ENCODE data around the gene HMGB3.

HMGB3 gene

GRCh38 chrX:151006410-151007109, 23.4 kb downstream of the HMGB3 start:
- Histone ChIP-seq H3K36me3 (ENCODE audit: control insufficient read depth, insufficient read depth, low read length) (no peaks in the 10 kb centered on the region), H3K4me3 (replicated peaks; ENCODE audit: low read depth, low read length) (no peak overlapping the region), H3K27me3 (replicated peaks; ENCODE audit: control insufficient read depth, insufficient read depth, low read length) (no peaks in the 10 kb centered on the region)
- TF ChIP-seq, protein P1, sequence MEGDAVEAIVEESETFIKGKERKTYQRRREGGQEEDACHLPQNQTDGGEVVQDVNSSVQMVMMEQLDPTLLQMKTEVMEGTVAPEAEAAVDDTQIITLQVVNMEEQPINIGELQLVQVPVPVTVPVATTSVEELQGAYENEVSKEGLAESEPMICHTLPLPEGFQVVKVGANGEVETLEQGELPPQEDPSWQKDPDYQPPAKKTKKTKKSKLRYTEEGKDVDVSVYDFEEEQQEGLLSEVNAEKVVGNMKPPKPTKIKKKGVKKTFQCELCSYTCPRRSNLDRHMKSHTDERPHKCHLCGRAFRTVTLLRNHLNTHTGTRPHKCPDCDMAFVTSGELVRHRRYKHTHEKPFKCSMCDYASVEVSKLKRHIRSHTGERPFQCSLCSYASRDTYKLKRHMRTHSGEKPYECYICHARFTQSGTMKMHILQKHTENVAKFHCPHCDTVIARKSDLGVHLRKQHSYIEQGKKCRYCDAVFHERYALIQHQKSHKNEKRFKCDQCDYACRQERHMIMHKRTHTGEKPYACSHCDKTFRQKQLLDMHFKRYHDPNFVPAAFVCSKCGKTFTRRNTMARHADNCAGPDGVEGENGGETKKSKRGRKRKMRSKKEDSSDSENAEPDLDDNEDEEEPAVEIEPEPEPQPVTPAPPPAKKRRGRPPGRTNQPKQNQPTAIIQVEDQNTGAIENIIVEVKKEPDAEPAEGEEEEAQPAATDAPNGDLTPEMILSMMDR (IDR thresholded peaks at IDR 0.05; ENCODE audit: insufficient read depth, low read length, poor library complexity, severe bottlenecking) = no peak
- no peak for DNase-seq (ENCODE audit: extremely low read depth, insufficient read length)

GRCh38 chrX:151009582-151009981, 26.4 kb downstream of the HMGB3 start:
- no peak for DNase-seq (ENCODE audit: extremely low read depth, insufficient read length)
- Histone ChIP-seq H3K27me3 (replicated peaks; ENCODE audit: control insufficient read depth, insufficient read depth, low read length) (no peaks in the 10 kb centered on the region), H3K4me3 (replicated peaks; ENCODE audit: low read depth, low read length) (no peak overlapping the region), H3K36me3 (ENCODE audit: control insufficient read depth, insufficient read depth, low read length) (no peaks in the 10 kb centered on the region)
- TF ChIP-seq, protein P1 (IDR thresholded peaks at IDR 0.05; ENCODE audit: insufficient read depth, low read length, poor library complexity, severe bottlenecking) = no peak

DNA sequence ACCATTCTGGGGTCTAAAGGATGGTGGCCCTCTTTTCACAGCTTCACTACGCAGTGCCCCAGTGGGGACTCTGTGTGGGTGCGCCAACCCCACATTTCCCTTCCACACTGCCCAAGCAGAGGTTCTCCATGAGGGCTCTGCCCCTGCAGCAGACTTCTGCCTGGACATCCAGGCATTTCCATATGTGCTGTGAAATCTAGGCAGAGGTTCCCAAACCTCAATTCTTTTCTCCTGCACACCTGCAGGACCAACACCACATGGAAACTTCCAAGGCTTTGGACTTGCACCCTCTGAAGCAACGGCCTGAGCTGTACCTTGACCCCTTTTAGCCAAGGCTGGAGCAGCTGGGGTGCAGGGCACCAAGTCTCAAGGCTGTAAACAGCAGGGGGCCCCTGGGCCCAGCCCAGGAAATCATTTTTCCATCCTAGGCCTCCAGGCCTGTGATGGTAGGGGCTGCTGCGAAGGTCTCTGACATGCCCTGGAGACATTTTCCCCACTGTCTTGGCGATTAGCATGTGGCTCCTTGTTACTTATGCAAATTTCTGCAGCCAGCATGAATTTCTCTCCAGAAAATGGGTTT, 30.1 kb downstream of the HMGB3 start:
- H3K27me3 ChIP-seq (replicated peaks; ENCODE audit: control insufficient read depth, insufficient read depth, low read length) = no peaks in the 10 kb centered on the region
- no peaks in the 10 kb centered on the region for H3K36me3 ChIP-seq (ENCODE audit: control insufficient read depth, insufficient read depth, low read length)
- DNase-seq (ENCODE audit: extremely low read depth, insufficient read length) = no peak
- H3K4me3 ChIP-seq (replicated peaks; ENCODE audit: low read depth, low read length) = no peak overlapping the region
- TF ChIP-seq, protein P1 (IDR thresholded peaks at IDR 0.05; ENCODE audit: insufficient read depth, low read length, poor library complexity, severe bottlenecking) = no peak

- no peak overlapping the region for H3K4me3 ChIP-seq (replicated peaks; ENCODE audit: low read depth, low read length)
- DNase-seq (ENCODE audit: extremely low read depth, insufficient read length) = no peak
- TF ChIP-seq, protein P1 (IDR thresholded peaks at IDR 0.05; ENCODE audit: insufficient read depth, low read length, poor library complexity, severe bottlenecking) = no peak
Measured at GRCh38 chrX:151015684-151016083, 32.5 kb downstream of the HMGB3 start.

GRCh38 chrX:151019856-151020255, 36.7 kb downstream of the HMGB3 start:
- no peak for DNase-seq (ENCODE audit: extremely low read depth, insufficient read length)
- TF ChIP-seq, protein P1 (IDR thresholded peaks at IDR 0.05; ENCODE audit: insufficient read depth, low read length, poor library complexity, severe bottlenecking) = no peak

More at GRCh38 chrX:151015684-151016083, 32.5 kb downstream of the HMGB3 start:
- Histone ChIP-seq H3K27me3 (replicated peaks; ENCODE audit: control insufficient read depth, insufficient read depth, low read length) (no peaks in the 10 kb centered on the region), H3K36me3 (ENCODE audit: control insufficient read depth, insufficient read depth, low read length) (no peaks in the 10 kb centered on the region)

More at GRCh38 chrX:151019856-151020255, 36.7 kb downstream of the HMGB3 start:
- no peaks in the 10 kb centered on the region for H3K27me3 ChIP-seq (replicated peaks; ENCODE audit: control insufficient read depth, insufficient read depth, low read length)
- no peak overlapping the region for H3K4me3 ChIP-seq (replicated peaks; ENCODE audit: low read depth, low read length)
- H3K36me3 ChIP-seq (ENCODE audit: control insufficient read depth, insufficient read depth, low read length) = no peaks in the 10 kb centered on the region
